T follicular helper cell (primary cell): ENCODE data around the gene CAVIN3.
A peak's percentile ranks its signal among the peaks of the same experiment; 100 is the strongest.

ENCODE experiments used
- DNase-seq: peaks from one replicate; pipeline ENCODE4 v3.0.0-alpha.2; 2020; ENCODE audit warnings: low read depth
- total RNA-seq, 2 experiments: gene quantifications; one replicate each; lab custom pipeline; 2026; lab: John Stamatoyannopoulos, UW

CAVIN3 gene
- 0.06 to 1.9 reads per million in 2 experiments for total RNA-seq

GRCh38 chr11:6320411-6321155 lies at the start of gene CAVIN3:
Gene CAVIN3, minus strand, starts transcription at chr11:6320501. Its CDS starts 25 bp downstream, at chr11:6320476.
- no peak for DNase-seq

- DNase-seq: no peak
Observed at GRCh38 chr11:6365659-6366058, 45.4 kb upstream of the CAVIN3 start.

- DNase-seq: peak; percentile 42
Observed at GRCh38 chr11:6362873-6363678, 42.8 kb upstream of the CAVIN3 start.

- no peak for DNase-seq
Observed at GRCh38 chr11:6362185-6362872, 42.0 kb upstream of the CAVIN3 start.

GRCh38 chr11:6360183-6360582 lies 39.9 kb upstream of the CAVIN3 start:
- DNase-seq: no peak

- no peak for DNase-seq
Observed at GRCh38 chr11:6357222-6357621, 36.9 kb upstream of the CAVIN3 start.

GRCh38 chr11:6356503-6357055 lies 36.3 kb upstream of the CAVIN3 start:
- DNase-seq: no peak

GRCh38 chr11:6354651-6355485 lies 34.6 kb upstream of the CAVIN3 start:
- no peak for DNase-seq

GRCh38 chr11:6353367-6353987 lies 33.2 kb upstream of the CAVIN3 start:
- peak; percentile 29 for DNase-seq

- DNase-seq: no peak
Observed at GRCh38 chr11:6351782-6352382, 31.6 kb upstream of the CAVIN3 start.

GRCh38 chr11:6350486-6350885 lies 30.2 kb upstream of the CAVIN3 start:
- DNase-seq: no peak

GRCh38 chr11:6350043-6350442 lies 29.7 kb upstream of the CAVIN3 start:
- DNase-seq: no peak

- no peak for DNase-seq
Observed at GRCh38 chr11:6345366-6345765, 25.1 kb upstream of the CAVIN3 start.

- DNase-seq: no peak
Observed at GRCh38 chr11:6336293-6336692, 16.0 kb upstream of the CAVIN3 start.

- no peak for DNase-seq
Observed at GRCh38 chr11:6334806-6335205, 14.5 kb upstream of the CAVIN3 start.

- DNase-seq: no peak
Observed at GRCh38 chr11:6333095-6333494, 12.8 kb upstream of the CAVIN3 start.

- DNase-seq: no peak
Observed at GRCh38 chr11:6332066-6332465, 11.8 kb upstream of the CAVIN3 start.

GRCh38 chr11:6328321-6328720 lies 8.0 kb upstream of the CAVIN3 start:
- no peak for DNase-seq

GRCh38 chr11:6327806-6328205 lies 7.5 kb upstream of the CAVIN3 start:
- DNase-seq: no peak

- DNase-seq: no peak
Observed at GRCh38 chr11:6326985-6327384, 6.7 kb upstream of the CAVIN3 start.
